GM12878 (cell line): ENCODE data around the gene APCDD1L. TPM values are rescaled to one million over a fixed set of nuclear protein-coding genes. Genes with fewer than 3 reads are reported as not detected.
A peak's percentile ranks its signal among the peaks of the same experiment; 100 is the strongest.

Experiments used
- ATAC-seq: fragments of 200-7000 bp; cut with Tn5 transposase; 3 replicates; pipeline ENCODE4 v1.9.1; 2020; ENCODE audit warnings: mild to moderate bottlenecking, moderate library complexity
- BruUV-seq: library from RNA; stranded (reverse); fragments of 400-500 nt; replicated peaks from 2 replicates; lab custom pipeline; 2021; lab: Mats Ljungman, UMichigan
- CTCF ChIA-PET: fragments of 300-600 bp; sonication (Branson Sonifier 250); formaldehyde crosslinking; extraction: SDS; loops from one replicate; lab custom pipeline; 2021; ENCODE audit warnings: inconsistent platforms; lab: Yijun Ruan, JAX
- POLR2A ChIA-PET: fragments of 350-600 bp; formaldehyde crosslinking; extraction: SDS; loops from one replicate; lab custom pipeline; 2021; ENCODE audit warnings: inconsistent platforms; lab: Charles Lee
- RAD21 ChIA-PET: fragments of 300-600 bp; sonication (Branson Sonifier 250); formaldehyde crosslinking; loops from one replicate; lab custom pipeline; 2023; ENCODE audit warnings: antibody characterized with exemption; ENCODE audit not compliant: unreplicated experiment; lab: Charles Lee
- SMC1A ChIA-PET: fragments of 300-600 bp; sonication (Branson Sonifier 250); formaldehyde crosslinking; loops from one replicate; lab custom pipeline; 2023; ENCODE audit not compliant: unreplicated experiment, uncharacterized antibody; lab: Charles Lee
- DNase-seq: peaks from one replicate; pipeline ENCODE4 v3.0.0-alpha.2; 2011; ENCODE audit warnings: low read depth, low spot score
- FAIRE-seq: peaks from 3 replicates; lab custom pipeline; 2011; peaks lifted over from hg19 to GRCh38; lab: Jason Lieb, UNC
- H2AFZ ChIP-seq: 2 replicates; pipeline ENCODE4 v1.6.0; 2011; ENCODE audit warnings: low read depth, low read length, control low read depth; ENCODE audit not compliant: control insufficient read depth
- H3K27ac ChIP-seq: 2 replicates; pipeline ENCODE4 v1.5.1; 2011; ENCODE audit warnings: control low read depth; ENCODE audit not compliant: control insufficient read depth, insufficient read depth
- H3K27me3 ChIP-seq, 2 experiments: replicated peaks in 1 of 2; 2 replicates each; pipeline versions ENCODE4 v1.6.0 to v1.6.1; 2011; ENCODE audit warnings: low read length in 1 of 2; ENCODE audit not compliant: control insufficient read depth in 2 of 2, insufficient read depth in 2 of 2
- H3K36me3 ChIP-seq, 2 experiments: 2 replicates each; pipeline ENCODE4 v1.5.1; 2011; ENCODE audit warnings: low read length in 1 of 2; ENCODE audit not compliant: control insufficient read depth in 2 of 2, insufficient read depth in 2 of 2
- H3K4me1 ChIP-seq: 2 replicates; pipeline ENCODE4 v1.6.1; 2011; ENCODE audit warnings: mild to moderate bottlenecking, low read length, moderate library complexity, mixed read lengths; ENCODE audit not compliant: control insufficient read depth, insufficient read depth
- H3K4me2 ChIP-seq: 2 replicates; pipeline ENCODE4 v1.6.0; 2011; ENCODE audit warnings: control low read depth; ENCODE audit not compliant: control insufficient read depth, insufficient read depth
- H3K4me3 ChIP-seq: fragments of 200-600 bp; sonication (generic); 2 replicates; pipeline ENCODE4 v1.5.1; 2016
- H3K79me2 ChIP-seq: 2 replicates; pipeline ENCODE4 v1.6.0; 2011; ENCODE audit warnings: low read length; ENCODE audit not compliant: control insufficient read depth, insufficient read depth
- H3K9ac ChIP-seq: 2 replicates; pipeline ENCODE4 v1.8.0; 2011; ENCODE audit warnings: low read length, control low read depth, mixed read lengths; ENCODE audit not compliant: control insufficient read depth, insufficient read depth
- H3K9me3 ChIP-seq: replicated peaks from 3 replicates; pipeline ENCODE4 v1.5.1; 2011; ENCODE audit warnings: mild to moderate bottlenecking, low read length; ENCODE audit not compliant: control insufficient read depth, insufficient read depth
- H4K20me1 ChIP-seq: 2 replicates; pipeline ENCODE4 v1.6.0; 2011; ENCODE audit not compliant: control insufficient read depth, insufficient read depth
- EGR1 ChIP-seq, 2 experiments: IDR thresholded peaks; 1 replicate in 1 of 2; 2 replicates in 1 of 2; pipeline ENCODE4 v1.6.1; 2011 to 2012; ENCODE audit warnings: low read depth in 2 of 2, low read length in 2 of 2, borderline replicate concordance in 1 of 2, mild to moderate bottlenecking in 1 of 2, moderate library complexity in 1 of 2
- ELK1 ChIP-seq: IDR thresholded peaks from 2 replicates; pipeline ENCODE4 v1.6.1; 2012; ENCODE audit warnings: low read depth, low read length, improper control_type of control experiment
- HDAC6 ChIP-seq: fragments of 200-600 bp; sonication (generic); IDR thresholded peaks from one replicate; pipeline ENCODE4 v1.8.0; 2017; ENCODE audit warnings: antibody characterized with exemption; ENCODE audit not compliant: unreplicated experiment
- POLR2A ChIP-seq: IDR thresholded peaks from 2 replicates; pipeline ENCODE4 v1.6.1; 2011; ENCODE audit warnings: low read depth, mild to moderate bottlenecking, low read length
- RELA ChIP-seq: fragments of 450-650 bp; IDR thresholded peaks from 2 replicates; pipeline ENCODE4 v1.8.0; 2014; ENCODE audit warnings: borderline replicate concordance; ENCODE audit not compliant: partially characterized antibody
- RUNX3 ChIP-seq: IDR thresholded peaks from 2 replicates; pipeline ENCODE4 v1.6.1; 2012; ENCODE audit warnings: low read length, inconsistent platforms
- ZNF384 ChIP-seq: IDR thresholded peaks from 2 replicates; pipeline ENCODE4 v1.6.1; 2012; ENCODE audit warnings: low read depth, mild to moderate bottlenecking, low read length, improper control_type of control experiment, borderline replicate concordance
- WGBS: methylation state at CpG from one replicate; pipeline ENCODE4 v1.1.6; 2016; ENCODE audit warnings: low lambda C conversion rate; ENCODE audit not compliant: insufficient replicate concordance, insufficient coverage; ENCODE audit errors: missing lambda C conversion rate; 5-methylcytosine and 5-hydroxymethylcytosine counted together
- in situ Hi-C: fragments of 300-500 bp; cut with MboI; formaldehyde crosslinking; loops from 9 replicates; pipeline ENCODE4 v1.14.3; 2018; ENCODE audit warnings: mixed read lengths
- intact Hi-C: fragments of 100-400 bp; cut with micrococcal nuclease; formaldehyde crosslinking; loops from one replicate; pipeline ENCODE4 v1.14.2; 2022; ENCODE audit not compliant: unreplicated experiment
- polyA plus RNA-seq, 11 experiments: library from polyadenylated mRNA; depleted of rRNA in 4 of 11; unstranded in 6 of 11; stranded (reverse) in 5 of 11; fragments of >200 nt; fragmentation: Nextera tagmentation in 4 of 11; fragmentation: Illumina TruSeq in 1 of 11; extraction: Ambion mirVana in 4 of 11; extraction: Trizol in 1 of 11; gene quantifications; 1 replicate in 1 of 11; 2 replicates in 10 of 11; pipeline versions ENCODE4 v1.2.1 to v1.2.3, GENCODE V29; 2011 to 2016; ENCODE audit warnings: inconsistent platforms in 2 of 11, missing spikeins in 2 of 11, low read depth in 1 of 11
- total RNA-seq, 4 experiments: library from RNA; depleted of rRNA in 3 of 4; stranded (reverse); fragments of >200 nt in 3 of 4; fragmentation: Illumina TruSeq in 1 of 4; extraction: Trizol in 1 of 4; gene quantifications; 2 replicates each; pipeline versions ENCODE4 v1.2.1 to v1.2.3, GENCODE V29; 2013 to 2021
- TF ChIP-seq, protein P1 (sequence below): fragments of 450-650 bp; formaldehyde crosslinking; IDR thresholded peaks from 2 replicates; pipeline ENCODE4 v1.4.0; 2022; ENCODE audit warnings: mild to moderate bottlenecking, moderate library complexity

APCDD1L gene
- total and polyA plus RNA-seq, 10 of the 15 experiments (the other 5 are each of a cell fraction or from before 2014, with no cell fraction given) = 0.14 to 0.50 TPM; not detected in 8

- TF ChIP-seq, protein P1, sequence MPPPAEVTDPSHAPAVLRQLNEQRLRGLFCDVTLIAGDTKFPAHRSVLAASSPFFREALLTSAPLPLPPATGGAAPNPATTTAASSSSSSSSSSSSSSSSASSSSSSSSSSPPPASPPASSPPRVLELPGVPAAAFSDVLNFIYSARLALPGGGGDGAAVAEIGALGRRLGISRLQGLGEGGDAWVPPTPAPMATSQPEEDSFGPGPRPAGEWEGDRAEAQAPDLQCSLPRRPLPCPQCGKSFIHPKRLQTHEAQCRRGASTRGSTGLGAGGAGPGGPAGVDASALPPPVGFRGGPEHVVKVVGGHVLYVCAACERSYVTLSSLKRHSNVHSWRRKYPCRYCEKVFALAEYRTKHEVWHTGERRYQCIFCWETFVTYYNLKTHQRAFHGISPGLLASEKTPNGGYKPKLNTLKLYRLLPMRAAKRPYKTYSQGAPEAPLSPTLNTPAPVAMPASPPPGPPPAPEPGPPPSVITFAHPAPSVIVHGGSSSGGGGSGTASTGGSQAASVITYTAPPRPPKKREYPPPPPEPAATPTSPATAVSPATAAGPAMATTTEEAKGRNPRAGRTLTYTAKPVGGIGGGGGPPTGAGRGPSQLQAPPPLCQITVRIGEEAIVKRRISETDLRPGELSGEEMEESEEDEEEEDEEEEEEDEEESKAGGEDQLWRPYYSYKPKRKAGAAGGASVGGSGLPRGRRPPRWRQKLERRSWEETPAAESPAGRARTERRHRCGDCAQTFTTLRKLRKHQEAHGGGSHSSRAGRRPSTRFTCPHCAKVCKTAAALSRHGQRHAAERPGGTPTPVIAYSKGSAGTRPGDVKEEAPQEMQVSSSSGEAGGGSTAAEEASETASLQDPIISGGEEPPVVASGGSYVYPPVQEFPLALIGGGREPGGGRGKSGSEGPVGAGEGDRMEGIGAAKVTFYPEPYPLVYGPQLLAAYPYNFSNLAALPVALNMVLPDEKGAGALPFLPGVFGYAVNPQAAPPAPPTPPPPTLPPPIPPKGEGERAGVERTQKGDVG (CRISPR knock-in tag) = no peak
- no peak for TF ChIP-seq POLR2A
- TF ChIP-seq ELK1 = no peak
- TF ChIP-seq EGR1 (IDR thresholded peaks at IDR 0.05; ENCODE audit: borderline replicate concordance in 1 of 2, low read depth in 2 of 2, low read length in 2 of 2) = no peak
- TF ChIP-seq HDAC6 = no peak
- no peak for TF ChIP-seq RELA
These were observed 60.7 kb downstream of the APCDD1L start (continued) for GRCh38 chr20:58454460-58454859.

GRCh38 chr20:58453391-58453790, 61.8 kb downstream of the APCDD1L start:
- Histone ChIP-seq H3K4me1 (peaks cover 32% of the 10 kb centered on the region), H3K9ac (no peak overlapping the region), H3K79me2 (no peaks in the 10 kb centered on the region), H4K20me1 (0 out of 2 replicates have a peak, but pooled peaks cover 2% of the 10 kb centered on the region), H3K27me3 (no peaks in the 10 kb centered on the region), H3K4me2 (no peak overlapping the region), H3K36me3 (no peaks in the 10 kb centered on the region; a peak in 1 of 4 replicates), H3K27ac (no peak overlapping the region), H3K4me3 (no peak overlapping the region), H3K9me3 (peaks cover 5% of the 10 kb centered on the region), H2AFZ (no peak overlapping the region)
- RAD21 ChIA-PET = no interaction called here
- TF ChIP-seq ZNF384 = no peak
- TF ChIP-seq RUNX3 = peak; percentile 40
- CTCF ChIA-PET = interaction anchor here (1.4 to 1.7 kb wide), 2 partner anchors 28 to 244 kb away, joined by 3 to 4 read pairs; no protein-coding TSS in a partner anchor
- no TSS peak for BruUV-seq
- in situ Hi-C loops = loop anchor here (10.0 to 25.0 kb wide), 4 partner anchors 184 to 979 kb away; partner anchors contain the start of gene CTSZ
- FAIRE-seq (no peak), DNase-seq (no peak), ATAC-seq (no peak)
- WGBS = 77% methylated on average over 5 of the region's 5 CpGs
- POLR2A ChIA-PET = interaction anchor here (0.7 to 1.3 kb wide), 4 partner anchors 11 to 455 kb away, joined by 3 to 4 read pairs (median 3); no protein-coding TSS in a partner anchor
- intact Hi-C loops = no loop called here
- SMC1A ChIA-PET = interaction anchor here (0.7 to 2.0 kb wide), 5 partner anchors 9 to 209 kb away, joined by 3 to 6 read pairs (median 3); no protein-coding TSS in a partner anchor
